Muscle layer of duodenum (tissue), 2 donors: ENCODE data around the gene MRGPRE.

Experiments used
- H3K27ac ChIP-seq: one replicate; pipeline ENCODE4 v1.7.0; 2013; ENCODE audit warnings: mild to moderate bottlenecking, low read length
- H3K27me3 ChIP-seq: one replicate; pipeline ENCODE4 v1.7.0; 2013; ENCODE audit warnings: low read depth, mild to moderate bottlenecking, control low read depth, low read length
- H3K36me3 ChIP-seq, 2 donors: one replicate each; pipeline ENCODE4 v1.7.0; 2013; ENCODE audit warnings: low read length in 2 of 2, control low read depth in 1 of 2, mild to moderate bottlenecking in 1 of 2; ENCODE audit not compliant: insufficient read depth in 2 of 2, control insufficient read depth in 1 of 2
- H3K4me1 ChIP-seq, 2 donors: one replicate each; pipeline ENCODE4 v1.7.0; 2013; ENCODE audit warnings: low read length in 2 of 2, mild to moderate bottlenecking in 2 of 2, control low read depth in 1 of 2, moderate library complexity in 1 of 2; ENCODE audit not compliant: insufficient read depth in 2 of 2, control insufficient read depth in 1 of 2
- H3K4me3 ChIP-seq, 2 donors: one replicate each; pipeline ENCODE4 v1.7.0; 2013; ENCODE audit warnings: low read length in 2 of 2, low read depth in 1 of 2, mild to moderate bottlenecking in 1 of 2
- H3K9me3 ChIP-seq, 2 donors: one replicate each; pipeline ENCODE4 v1.7.0; 2013; ENCODE audit warnings: low read length in 2 of 2, control low read depth in 1 of 2, mild to moderate bottlenecking in 1 of 2; ENCODE audit not compliant: control insufficient read depth in 1 of 2
- donor health status: healthy.

The MRGPRE gene

DNA sequence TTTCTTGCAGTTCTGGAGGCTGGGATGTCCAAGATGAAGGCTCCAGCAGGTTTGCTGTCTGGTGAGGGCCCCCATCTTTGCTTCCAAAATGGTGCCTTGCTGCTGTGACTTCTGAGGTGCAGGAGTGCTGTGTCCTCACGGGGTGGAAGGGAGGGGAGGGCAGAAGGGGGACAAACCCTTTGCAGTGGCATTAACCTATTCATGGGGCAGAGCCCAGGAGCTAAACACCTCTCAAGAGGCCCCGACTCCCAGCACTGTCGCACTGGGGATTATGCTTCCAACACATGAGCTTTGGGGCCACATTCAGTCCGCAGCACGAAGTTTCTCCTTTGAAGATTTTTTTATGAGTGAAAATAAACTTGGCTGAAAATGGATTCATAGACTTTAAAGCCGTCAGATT lies 41.6 kb downstream of the MRGPRE start:
- no peak overlapping the region for H3K27ac ChIP-seq
- H3K4me3 ChIP-seq = no peak overlapping the region
- no peaks in the 10 kb centered on the region for H3K27me3 ChIP-seq
- no peaks in the 10 kb centered on the region for H3K4me1 ChIP-seq
- H3K9me3 ChIP-seq = no peaks in the 10 kb centered on the region
- no peaks in the 10 kb centered on the region for H3K36me3 ChIP-seq

DNA sequence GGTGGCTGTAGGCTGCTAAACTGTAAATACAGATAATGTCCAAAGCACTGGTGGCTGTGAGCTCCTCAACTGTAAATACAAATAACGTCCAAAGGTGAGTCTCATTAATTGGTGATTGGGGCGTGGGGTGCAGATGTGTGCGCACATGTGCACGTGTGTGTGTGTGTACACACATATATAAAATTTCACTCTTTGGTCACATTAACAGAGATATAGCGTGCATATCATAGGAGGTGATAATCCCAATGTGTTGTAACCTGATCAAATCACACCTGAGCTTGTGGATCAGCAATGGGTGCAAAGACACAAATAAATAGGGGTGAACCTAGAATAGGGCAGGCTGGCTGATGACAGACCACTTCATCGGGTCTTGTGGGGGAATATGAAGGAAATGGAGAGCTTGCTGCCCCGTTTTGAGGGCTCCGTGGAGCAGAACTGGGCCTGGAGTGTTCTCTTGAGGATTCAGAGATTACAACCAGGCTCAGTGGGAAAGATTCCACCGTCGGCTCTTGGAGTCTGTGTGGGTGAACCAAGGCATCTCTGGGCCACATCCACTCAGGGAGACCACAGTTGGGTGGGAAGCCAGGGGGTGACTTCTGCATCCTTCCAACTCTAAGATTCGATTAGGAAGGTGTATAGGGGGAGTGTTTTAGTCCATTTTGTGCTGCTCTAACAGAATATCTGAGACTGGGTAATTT lies 42.2 kb downstream of the MRGPRE start:
- Histone ChIP-seq H3K4me3 (no peak overlapping the region), H3K36me3 (no peaks in the 10 kb centered on the region), H3K27me3 (no peaks in the 10 kb centered on the region), H3K4me1 (no peaks in the 10 kb centered on the region), H3K27ac (no peak overlapping the region), H3K9me3 (no peaks in the 10 kb centered on the region)

DNA sequence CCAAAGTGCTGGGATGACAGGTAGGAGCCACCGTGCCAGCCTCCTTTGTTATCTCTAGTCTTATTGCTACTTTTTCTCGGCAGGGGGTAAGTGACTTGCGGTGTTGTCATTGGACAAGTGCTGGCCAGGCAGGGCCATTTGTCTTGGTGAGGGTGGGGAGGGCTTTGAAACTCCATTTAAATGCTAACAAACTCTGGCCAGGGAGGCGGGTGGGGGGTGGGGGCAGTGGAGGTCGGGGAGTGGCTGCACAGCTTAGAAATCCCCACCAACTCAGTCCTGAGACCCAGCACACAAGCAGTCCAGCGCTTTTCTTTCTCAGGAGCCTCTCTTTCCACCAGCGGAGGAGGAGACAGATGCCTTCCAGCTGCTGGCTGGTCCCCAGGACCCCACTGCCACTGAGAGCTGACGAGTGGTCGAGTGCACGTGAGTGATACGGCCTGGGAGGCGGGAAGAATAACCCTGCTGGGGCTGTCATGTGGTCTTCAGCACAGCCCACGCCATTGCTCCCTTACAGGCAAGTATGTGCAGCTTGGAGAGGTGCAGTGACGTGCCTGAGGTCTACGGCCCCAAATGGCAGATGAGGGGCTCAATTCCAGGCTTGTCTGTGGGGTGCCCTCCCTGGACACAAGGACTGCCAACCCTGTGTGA lies 42.9 kb downstream of the MRGPRE start:
- Histone ChIP-seq H3K27ac (no peak overlapping the region), H3K4me1 (no peaks in the 10 kb centered on the region), H3K36me3 (no peaks in the 10 kb centered on the region), H3K9me3 (no peaks in the 10 kb centered on the region), H3K4me3 (no peak overlapping the region), H3K27me3 (no peaks in the 10 kb centered on the region)

DNA sequence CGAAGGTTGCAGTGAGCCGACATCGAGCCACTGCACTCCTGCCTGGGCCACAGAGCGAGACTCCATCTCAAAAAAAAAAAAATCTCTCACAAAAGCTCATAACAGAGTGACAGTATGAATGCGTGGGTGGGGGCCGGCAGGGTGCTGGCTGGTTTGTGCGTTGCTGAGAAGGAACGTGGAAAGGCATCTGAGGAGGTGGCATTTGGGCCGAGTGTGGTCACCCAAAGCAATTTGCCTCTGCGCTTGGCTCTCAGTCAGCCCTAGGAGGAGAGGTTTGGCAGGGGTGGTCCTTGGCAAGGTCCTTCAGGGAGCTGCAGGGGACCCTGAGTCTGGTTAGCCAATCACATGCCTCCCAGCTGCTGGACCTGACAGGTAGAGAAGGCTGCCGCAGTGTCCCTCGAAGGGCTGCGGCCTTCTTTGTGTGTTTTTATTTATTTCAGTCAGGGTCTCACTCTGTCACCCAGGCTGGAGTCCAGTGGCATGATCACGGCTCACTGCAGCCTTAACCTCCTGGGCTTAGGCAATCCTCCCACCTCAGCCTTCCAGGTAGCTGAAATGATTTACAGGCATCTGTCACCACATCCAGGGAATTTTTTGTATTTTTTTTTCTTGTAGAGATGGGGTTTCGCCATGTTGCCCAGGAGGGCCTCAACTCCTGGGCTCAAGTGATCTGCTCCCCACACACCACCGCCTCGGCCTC lies 43.6 kb downstream of the MRGPRE start:
- Histone ChIP-seq H3K36me3 (no peaks in the 10 kb centered on the region), H3K27me3 (no peaks in the 10 kb centered on the region), H3K4me3 (no peak overlapping the region), H3K4me1 (no peaks in the 10 kb centered on the region), H3K27ac (no peak overlapping the region), H3K9me3 (no peaks in the 10 kb centered on the region)

DNA sequence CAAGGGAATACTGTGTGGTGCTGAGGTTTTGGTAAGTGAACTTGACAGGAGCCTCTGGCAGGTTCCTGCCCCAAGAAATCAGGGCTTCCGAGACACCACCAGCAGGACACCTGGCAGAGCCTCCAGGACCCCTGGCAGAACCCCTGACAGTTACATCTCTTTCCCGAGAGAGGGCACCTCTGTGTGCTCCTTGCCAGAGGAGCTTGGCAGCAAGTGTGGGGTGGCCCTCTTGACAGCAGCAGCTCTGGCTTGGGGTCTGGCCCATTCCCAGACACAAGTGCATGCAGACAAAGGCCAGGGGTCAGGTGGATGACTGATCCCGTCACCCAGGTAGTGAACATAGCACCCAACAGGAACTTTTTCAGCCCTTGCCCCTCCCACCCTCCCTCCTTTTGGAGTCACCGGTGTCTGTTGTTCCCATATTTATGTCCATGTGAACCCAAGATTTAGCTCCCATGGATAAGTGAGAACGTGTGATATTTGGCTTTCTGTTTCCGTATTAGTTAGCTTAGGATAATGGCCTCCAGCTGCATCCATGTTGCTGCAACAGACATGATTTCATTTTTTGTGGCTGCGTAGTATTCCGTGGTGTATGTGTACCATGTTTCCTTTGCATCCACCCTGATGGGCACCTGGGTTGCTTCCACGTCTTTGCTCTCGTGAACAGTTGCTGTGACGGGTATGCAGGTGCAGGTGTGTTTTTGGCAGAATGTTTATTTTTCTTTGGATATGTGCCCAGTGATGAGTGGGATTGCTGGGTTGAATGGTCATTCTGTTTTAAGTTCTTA lies 45.9 kb downstream of the MRGPRE start:
- no peaks in the 10 kb centered on the region for H3K27me3 ChIP-seq
- no peaks in the 10 kb centered on the region for H3K9me3 ChIP-seq
- H3K36me3 ChIP-seq = no peaks in the 10 kb centered on the region
- H3K4me1 ChIP-seq = no peaks in the 10 kb centered on the region
- H3K4me3 ChIP-seq = no peak overlapping the region
- no peak overlapping the region for H3K27ac ChIP-seq

DNA sequence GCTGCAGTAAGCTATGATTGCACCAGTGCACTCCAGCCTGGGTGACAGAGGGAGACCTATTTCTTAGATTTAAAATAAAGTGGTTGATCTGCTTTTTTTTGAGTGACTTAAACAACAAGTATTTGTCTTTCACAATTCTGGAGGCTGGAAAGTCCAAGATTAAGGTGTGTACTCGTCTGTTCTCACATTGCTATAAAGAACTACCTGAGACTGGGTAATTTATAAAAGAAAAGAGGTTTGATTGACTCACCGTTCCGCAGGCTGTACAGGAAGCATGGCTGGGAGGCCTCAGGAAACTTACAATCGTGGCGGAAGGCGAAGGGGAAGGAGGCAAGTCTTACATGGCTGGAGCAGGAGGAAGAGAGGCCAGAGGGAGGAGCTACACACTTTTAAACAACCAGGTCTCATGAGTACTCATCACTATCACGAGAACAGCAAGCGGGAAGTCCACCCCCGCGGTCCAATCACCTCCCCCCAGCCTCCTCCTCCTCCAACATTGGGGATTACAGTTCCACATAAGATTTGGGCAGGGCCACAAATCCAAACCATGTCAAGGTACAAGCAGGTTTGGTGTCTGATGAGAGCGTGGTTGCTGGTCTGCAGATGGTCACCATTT lies 47.4 kb downstream of the MRGPRE start:
- Histone ChIP-seq H3K27ac (no peak overlapping the region), H3K4me1 (no peaks in the 10 kb centered on the region)

DNA sequence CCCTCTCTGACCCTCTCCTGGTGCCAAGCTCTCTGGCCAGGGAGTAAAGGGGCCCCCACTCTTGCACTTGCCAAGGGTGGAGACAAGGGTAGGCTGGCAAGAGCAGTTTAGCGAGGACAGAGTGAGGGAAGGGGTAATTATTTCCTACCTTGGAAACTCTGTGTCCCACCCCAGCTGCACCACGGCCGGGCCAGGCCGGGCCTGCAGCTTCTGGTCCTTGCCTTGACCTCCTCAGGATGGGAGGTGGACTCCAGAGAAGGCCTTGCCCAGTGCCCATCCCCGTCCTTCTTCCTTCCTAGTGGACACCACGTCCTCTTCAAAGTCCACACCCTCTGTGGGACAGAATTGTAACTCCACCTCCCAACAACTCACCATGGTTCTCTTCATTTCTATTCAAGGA lies 48.7 kb downstream of the MRGPRE start:
- Histone ChIP-seq H3K4me1 (no peaks in the 10 kb centered on the region), H3K27me3 (no peaks in the 10 kb centered on the region), H3K27ac (no peak overlapping the region), H3K4me3 (no peak overlapping the region), H3K36me3 (no peaks in the 10 kb centered on the region), H3K9me3 (no peaks in the 10 kb centered on the region)

More for the DNA sequence above, 47.4 kb downstream of the MRGPRE start:
- Histone ChIP-seq H3K36me3 (no peaks in the 10 kb centered on the region), H3K9me3 (no peaks in the 10 kb centered on the region), H3K27me3 (no peaks in the 10 kb centered on the region), H3K4me3 (no peak overlapping the region)

DNA sequence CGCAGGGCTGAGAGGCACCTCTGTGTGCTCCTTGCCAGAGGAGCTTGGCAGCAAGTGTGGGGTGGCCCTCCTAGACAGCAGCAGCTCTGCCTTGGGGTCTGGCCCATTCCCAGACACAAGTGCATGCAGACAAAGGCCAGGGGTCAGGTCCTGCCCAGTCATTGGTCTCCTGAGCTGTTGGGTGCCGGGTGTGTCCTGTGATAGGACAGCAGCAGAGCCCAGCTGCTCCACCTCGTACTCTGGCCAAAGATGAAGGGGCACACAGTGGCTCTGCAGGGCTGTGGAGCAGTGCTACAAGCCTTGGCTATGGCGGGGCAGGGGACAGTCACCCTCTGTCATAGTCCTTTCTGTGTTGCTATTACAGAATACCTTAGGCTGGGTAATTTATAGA lies 49.8 kb downstream of the MRGPRE start:
- Histone ChIP-seq H3K4me3 (no peak overlapping the region), H3K36me3 (no peaks in the 10 kb centered on the region), H3K27ac (no peak overlapping the region), H3K9me3 (no peaks in the 10 kb centered on the region), H3K27me3 (no peaks in the 10 kb centered on the region), H3K4me1 (no peaks in the 10 kb centered on the region)

DNA sequence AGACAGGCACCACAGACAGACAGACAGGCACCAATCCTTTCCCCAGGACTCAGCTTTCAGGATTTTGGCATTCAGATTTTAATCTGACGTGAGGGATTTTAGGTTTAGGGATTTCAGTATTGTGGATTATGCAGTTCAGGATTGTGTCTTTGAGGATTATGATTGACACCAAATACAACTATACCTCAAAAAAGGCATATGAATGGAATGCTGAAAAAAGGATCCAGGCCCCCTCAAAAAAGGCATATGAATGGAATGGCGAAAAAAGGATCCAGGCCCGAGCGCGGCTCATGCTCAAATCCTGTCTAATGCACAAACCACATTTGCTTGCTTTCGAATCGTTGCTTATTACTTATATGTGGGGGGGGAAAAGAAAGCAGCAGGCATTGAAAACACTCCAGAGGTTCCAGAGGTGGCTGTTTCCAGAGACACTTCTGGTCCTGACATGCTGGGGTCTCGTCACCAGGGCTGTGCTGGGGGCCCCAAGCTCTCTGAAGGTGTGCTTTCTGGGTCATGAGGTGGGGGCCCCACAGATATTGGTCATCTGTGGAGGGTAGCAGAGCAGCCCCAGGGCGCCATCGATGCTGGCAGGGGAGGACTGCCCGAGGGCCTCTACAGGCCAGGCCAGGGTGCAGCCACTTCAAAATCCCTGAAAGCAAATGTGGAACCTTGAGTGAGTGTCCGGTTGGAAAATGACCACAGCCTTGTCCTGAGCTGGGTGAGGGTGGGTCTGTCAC lies 50.3 kb downstream of the MRGPRE start:
- no peaks in the 10 kb centered on the region for H3K4me1 ChIP-seq
- H3K4me3 ChIP-seq = no peak overlapping the region
- peaks cover 0 to 2% of the 10 kb centered on the region in 2 donors for H3K9me3 ChIP-seq
- no peaks in the 10 kb centered on the region for H3K27me3 ChIP-seq
- no peaks in the 10 kb centered on the region for H3K36me3 ChIP-seq
- no peak overlapping the region for H3K27ac ChIP-seq

DNA sequence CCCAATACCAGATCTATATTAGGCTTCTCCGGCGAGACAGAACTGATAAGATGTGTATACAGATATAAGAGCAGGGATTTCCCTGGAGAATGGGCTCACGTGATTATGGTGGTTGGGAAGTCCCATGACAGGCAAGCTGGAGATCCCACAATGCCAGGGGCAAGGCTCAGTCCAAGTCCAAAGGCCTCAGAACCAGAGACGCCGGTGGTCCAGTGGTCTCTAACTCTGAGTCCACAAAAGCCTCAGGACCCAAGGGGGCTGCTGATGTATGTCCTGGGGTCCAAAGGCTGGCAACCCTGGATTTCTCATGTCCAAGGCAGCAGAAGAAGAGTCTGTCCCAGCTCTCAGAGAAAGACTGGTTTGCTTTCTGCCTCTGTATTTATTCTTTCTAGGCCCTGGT lies 51.3 kb downstream of the MRGPRE start:
- Histone ChIP-seq H3K27ac (no peak overlapping the region), H3K9me3 (peaks cover 0 to 9% of the 10 kb centered on the region in 2 donors), H3K36me3 (no peaks in the 10 kb centered on the region), H3K27me3 (no peaks in the 10 kb centered on the region), H3K4me1 (no peaks in the 10 kb centered on the region), H3K4me3 (no peak overlapping the region)
